HepG2 (cell line): Measurements from ENCODE around the gene ZFPM1. TPM values are rescaled to one million over a fixed set of nuclear protein-coding genes. Genes with fewer than 3 reads are reported as not detected.

ENCODE experiments used
- AKAP8 ChIP-seq: sonication (generic); formaldehyde crosslinking; IDR thresholded peaks from 2 replicates; pipeline ENCODE4 v1.5.1; 2020; ENCODE audit warnings: mild to moderate bottlenecking, missing genetic modification reagents
- ATF1 ChIP-seq: IDR thresholded peaks from 2 replicates; pipeline ENCODE4 v1.6.1; 2016; ENCODE audit warnings: mild to moderate bottlenecking, control low read depth
- GABPA ChIP-seq, 2 experiments: IDR thresholded peaks; 2 replicates each; pipeline ENCODE4 v1.6.1; 2011 to 2016; ENCODE audit warnings: low read depth in 2 of 2, low read length in 1 of 2, missing biosample characterization in 1 of 2, missing genetic modification characterization in 1 of 2
- HNF4A ChIP-seq: sonication (generic); formaldehyde crosslinking; IDR thresholded peaks from 2 replicates; pipeline ENCODE4 v1.4.0; 2020; ENCODE audit warnings: missing genetic modification reagents
- SALL1 ChIP-seq: sonication (generic); formaldehyde crosslinking; IDR thresholded peaks from 2 replicates; pipeline ENCODE4 v1.8.0; 2022; ENCODE audit warnings: mild to moderate bottlenecking, missing genetic modification reagents
- SOX6 ChIP-seq, 2 experiments: fragments of 450-650 bp in 1 of 2; sonication (generic) in 1 of 2; formaldehyde crosslinking in 1 of 2; IDR thresholded peaks; 2 replicates each; pipeline versions ENCODE4 v1.4.0 to v1.6.1; 2017 to 2020; ENCODE audit warnings: antibody characterized with exemption in 1 of 2, mild to moderate bottlenecking in 1 of 2, missing genetic modification reagents in 1 of 2
- SP140L ChIP-seq: sonication (generic); formaldehyde crosslinking; IDR thresholded peaks from 2 replicates; pipeline ENCODE4 v1.4.0; 2020; ENCODE audit warnings: missing genetic modification reagents, borderline replicate concordance
- SRSF4 ChIP-seq: fragments of 200-400 bp; formaldehyde crosslinking; IDR thresholded peaks from one replicate; pipeline ENCODE4 v1.6.1; 2018; ENCODE audit warnings: mild to moderate bottlenecking, low read depth, low read length, moderate library complexity; ENCODE audit not compliant: poor library complexity, severe bottlenecking
- TOPORS ChIP-seq: sonication (generic); formaldehyde crosslinking; IDR thresholded peaks from 2 replicates; pipeline ENCODE4 v1.8.0; 2023; ENCODE audit warnings: mild to moderate bottlenecking, missing genetic modification reagents
- ZFY ChIP-seq: sonication (generic); formaldehyde crosslinking; IDR thresholded peaks from 2 replicates; pipeline ENCODE4 v1.4.0; 2020; ENCODE audit warnings: missing genetic modification reagents
- ZSCAN25 ChIP-seq: sonication (generic); formaldehyde crosslinking; IDR thresholded peaks from 2 replicates; pipeline ENCODE4 v1.8.0; 2022; ENCODE audit warnings: mild to moderate bottlenecking, missing genetic modification reagents
- polyA plus RNA-seq, 8 experiments: library from polyadenylated mRNA; depleted of rRNA in 3 of 8; stranded (reverse) in 7 of 8; unstranded in 1 of 8; fragments of >200 nt; fragmentation: Illumina TruSeq in 4 of 8; extraction: Trizol in 4 of 8; gene quantifications; 2 replicates each; pipeline versions ENCODE4 v1.2.1 to v1.2.3, GENCODE V29; 2011 to 2016; ENCODE audit warnings: low read depth in 4 of 8, missing spikeins in 1 of 8, mixed read lengths in 1 of 8; ENCODE audit not compliant: insufficient read depth in 1 of 8
- total RNA-seq, 5 experiments: library from RNA; depleted of rRNA; stranded (reverse); fragments of >200 nt; fragmentation: Illumina TruSeq; extraction: Trizol; gene quantifications; 2 replicates each; pipeline ENCODE4 v1.2.3, GENCODE V29; 2016; ENCODE audit warnings: low read depth in 1 of 5
- TF ChIP-seq, protein P1 (sequence below): sonication (generic); formaldehyde crosslinking; IDR thresholded peaks from 2 replicates; pipeline ENCODE4 v1.5.0; 2020; ENCODE audit warnings: missing genetic modification reagents
- TF ChIP-seq, protein P2 (sequence below): sonication (generic); formaldehyde crosslinking; IDR thresholded peaks from 2 replicates; pipeline ENCODE4 v1.8.1; 2022; ENCODE audit warnings: low read depth, mild to moderate bottlenecking, missing genetic modification reagents
- TF ChIP-seq, protein P3 (sequence below): sonication (generic); formaldehyde crosslinking; IDR thresholded peaks from 2 replicates; pipeline ENCODE4 v1.4.0; 2020; ENCODE audit warnings: missing genetic modification reagents, borderline replicate concordance
- TF ChIP-seq, protein P4 (sequence below): IDR thresholded peaks from 2 replicates; pipeline ENCODE4 v1.6.1; 2016; ENCODE audit warnings: low read depth, borderline replicate concordance
- TF ChIP-seq, protein P5 (sequence below): sonication (generic); formaldehyde crosslinking; IDR thresholded peaks from 2 replicates; pipeline ENCODE4 v1.4.0; 2020; ENCODE audit warnings: mild to moderate bottlenecking, missing genetic modification reagents

ZFPM1 gene
- total and polyA plus RNA-seq, 2 of the 13 experiments (the other 11 are each of a cell fraction or from before 2014, with no cell fraction given): 1.3 to 3.8 TPM

DNA sequence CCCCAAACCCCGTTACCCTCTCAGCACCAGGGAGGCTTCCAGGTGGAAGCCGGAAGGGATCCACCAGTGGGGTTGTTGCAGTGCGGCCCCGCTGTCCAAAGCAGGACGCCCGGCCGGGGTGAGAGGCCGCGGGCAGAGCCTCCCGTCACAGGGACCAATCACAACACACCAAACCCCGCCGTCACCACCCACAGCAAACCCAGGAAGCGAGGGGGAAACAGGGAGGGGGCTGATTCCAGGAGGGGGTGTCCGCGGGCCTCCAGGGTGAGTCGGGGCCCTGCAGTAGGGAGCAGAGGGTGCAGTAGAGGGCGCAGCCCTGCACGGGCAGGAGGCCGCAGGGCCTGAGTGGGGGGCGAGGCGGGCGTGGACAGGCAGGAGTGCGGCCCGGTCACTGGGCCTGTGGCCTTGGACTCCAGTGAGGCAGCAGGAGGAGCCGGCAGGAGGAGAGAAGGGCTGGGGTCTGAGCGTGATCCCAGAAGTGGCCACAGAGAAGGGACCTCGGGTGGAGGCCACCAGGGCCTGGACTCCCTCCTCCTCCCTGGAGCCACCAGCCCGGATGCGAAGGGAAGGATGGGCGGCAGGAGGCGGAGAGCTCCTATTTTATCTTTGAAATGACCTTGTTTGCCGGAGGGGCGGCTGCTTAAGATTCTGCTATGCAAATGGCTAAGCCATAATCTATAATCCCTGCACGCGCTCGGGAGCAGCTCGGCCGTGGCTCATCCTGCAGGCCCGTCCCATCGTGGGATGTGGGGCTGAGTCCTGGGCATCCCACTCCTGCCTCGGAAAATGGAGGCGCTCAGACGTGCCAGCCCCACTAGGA lies 41.5 kb downstream of the ZFPM1 start (continued):
- TF ChIP-seq, protein P1, sequence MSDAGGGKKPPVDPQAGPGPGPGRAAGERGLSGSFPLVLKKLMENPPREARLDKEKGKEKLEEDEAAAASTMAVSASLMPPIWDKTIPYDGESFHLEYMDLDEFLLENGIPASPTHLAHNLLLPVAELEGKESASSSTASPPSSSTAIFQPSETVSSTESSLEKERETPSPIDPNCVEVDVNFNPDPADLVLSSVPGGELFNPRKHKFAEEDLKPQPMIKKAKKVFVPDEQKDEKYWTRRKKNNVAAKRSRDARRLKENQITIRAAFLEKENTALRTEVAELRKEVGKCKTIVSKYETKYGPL (CRISPR knock-in tag): no peak
- TF ChIP-seq ZFY (peak; percentile 36; the same call in 1 of the 2 replicates), SRSF4 (no peak), AKAP8 (0 out of 2 replicates have a peak, but pooled peaks have one; percentile 43), SP140L (no peak), ZSCAN25 (CRISPR knock-in tag) (peak; percentile 78; the same call in 1 of the 2 replicates), GABPA (IDR thresholded peaks at IDR 0.05; ENCODE audit: low read depth, low read length) (no peak), GABPA (CRISPR knock-in tag; IDR thresholded peaks at IDR 0.05; ENCODE audit: low read depth) (no peak), ATF1 (CRISPR knock-in tag) (no peak), SOX6 (IDR thresholded peaks at IDR 0.05) (no peak), SOX6 (CRISPR knock-in tag; IDR thresholded peaks at IDR 0.05) (peak; percentile 20; the same call in 1 of the 2 replicates), SALL1 (CRISPR knock-in tag) (peak; percentile 31; the same call in 1 of the 2 replicates), TOPORS (CRISPR knock-in tag) (0 out of 2 replicates have a peak, but pooled peaks have one; percentile 25), HNF4A (peak; percentile 35; the same call in 1 of the 2 replicates)
- TF ChIP-seq, protein P2, sequence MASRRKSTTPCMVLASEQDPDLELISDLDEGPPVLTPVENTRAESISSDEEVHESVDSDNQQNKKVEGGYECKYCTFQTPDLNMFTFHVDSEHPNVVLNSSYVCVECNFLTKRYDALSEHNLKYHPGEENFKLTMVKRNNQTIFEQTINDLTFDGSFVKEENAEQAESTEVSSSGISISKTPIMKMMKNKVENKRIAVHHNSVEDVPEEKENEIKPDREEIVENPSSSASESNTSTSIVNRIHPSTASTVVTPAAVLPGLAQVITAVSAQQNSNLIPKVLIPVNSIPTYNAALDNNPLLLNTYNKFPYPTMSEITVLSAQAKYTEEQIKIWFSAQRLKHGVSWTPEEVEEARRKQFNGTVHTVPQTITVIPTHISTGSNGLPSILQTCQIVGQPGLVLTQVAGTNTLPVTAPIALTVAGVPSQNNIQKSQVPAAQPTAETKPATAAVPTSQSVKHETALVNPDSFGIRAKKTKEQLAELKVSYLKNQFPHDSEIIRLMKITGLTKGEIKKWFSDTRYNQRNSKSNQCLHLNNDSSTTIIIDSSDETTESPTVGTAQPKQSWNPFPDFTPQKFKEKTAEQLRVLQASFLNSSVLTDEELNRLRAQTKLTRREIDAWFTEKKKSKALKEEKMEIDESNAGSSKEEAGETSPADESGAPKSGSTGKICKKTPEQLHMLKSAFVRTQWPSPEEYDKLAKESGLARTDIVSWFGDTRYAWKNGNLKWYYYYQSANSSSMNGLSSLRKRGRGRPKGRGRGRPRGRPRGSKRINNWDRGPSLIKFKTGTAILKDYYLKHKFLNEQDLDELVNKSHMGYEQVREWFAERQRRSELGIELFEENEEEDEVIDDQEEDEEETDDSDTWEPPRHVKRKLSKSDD: peak; percentile 78
- TF ChIP-seq, protein P3, sequence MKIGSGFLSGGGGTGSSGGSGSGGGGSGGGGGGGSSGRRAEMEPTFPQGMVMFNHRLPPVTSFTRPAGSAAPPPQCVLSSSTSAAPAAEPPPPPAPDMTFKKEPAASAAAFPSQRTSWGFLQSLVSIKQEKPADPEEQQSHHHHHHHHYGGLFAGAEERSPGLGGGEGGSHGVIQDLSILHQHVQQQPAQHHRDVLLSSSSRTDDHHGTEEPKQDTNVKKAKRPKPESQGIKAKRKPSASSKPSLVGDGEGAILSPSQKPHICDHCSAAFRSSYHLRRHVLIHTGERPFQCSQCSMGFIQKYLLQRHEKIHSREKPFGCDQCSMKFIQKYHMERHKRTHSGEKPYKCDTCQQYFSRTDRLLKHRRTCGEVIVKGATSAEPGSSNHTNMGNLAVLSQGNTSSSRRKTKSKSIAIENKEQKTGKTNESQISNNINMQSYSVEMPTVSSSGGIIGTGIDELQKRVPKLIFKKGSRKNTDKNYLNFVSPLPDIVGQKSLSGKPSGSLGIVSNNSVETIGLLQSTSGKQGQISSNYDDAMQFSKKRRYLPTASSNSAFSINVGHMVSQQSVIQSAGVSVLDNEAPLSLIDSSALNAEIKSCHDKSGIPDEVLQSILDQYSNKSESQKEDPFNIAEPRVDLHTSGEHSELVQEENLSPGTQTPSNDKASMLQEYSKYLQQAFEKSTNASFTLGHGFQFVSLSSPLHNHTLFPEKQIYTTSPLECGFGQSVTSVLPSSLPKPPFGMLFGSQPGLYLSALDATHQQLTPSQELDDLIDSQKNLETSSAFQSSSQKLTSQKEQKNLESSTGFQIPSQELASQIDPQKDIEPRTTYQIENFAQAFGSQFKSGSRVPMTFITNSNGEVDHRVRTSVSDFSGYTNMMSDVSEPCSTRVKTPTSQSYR (CRISPR knock-in tag): no peak
- TF ChIP-seq, protein P4, sequence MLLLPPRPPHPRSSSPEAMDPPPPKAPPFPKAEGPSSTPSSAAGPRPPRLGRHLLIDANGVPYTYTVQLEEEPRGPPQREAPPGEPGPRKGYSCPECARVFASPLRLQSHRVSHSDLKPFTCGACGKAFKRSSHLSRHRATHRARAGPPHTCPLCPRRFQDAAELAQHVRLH: no peak
- TF ChIP-seq, protein P5, sequence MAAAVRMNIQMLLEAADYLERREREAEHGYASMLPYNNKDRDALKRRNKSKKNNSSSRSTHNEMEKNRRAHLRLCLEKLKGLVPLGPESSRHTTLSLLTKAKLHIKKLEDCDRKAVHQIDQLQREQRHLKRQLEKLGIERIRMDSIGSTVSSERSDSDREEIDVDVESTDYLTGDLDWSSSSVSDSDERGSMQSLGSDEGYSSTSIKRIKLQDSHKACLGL: 0 out of 2 replicates have a peak, but pooled peaks have one; percentile 34
